Trophoblast cell (in vitro differentiated cells and primary cell): ENCODE results near the gene BUB1B.

Source experiments
- DNase-seq, 2 donors: peaks; one replicate each; pipeline ENCODE4 v3.0.0-alpha.2; 2016
- H2AFZ ChIP-seq: 2 replicates; pipeline ENCODE4 v1.6.1; 2013; ENCODE audit warnings: low read length, moderate library complexity, mild to moderate bottlenecking; ENCODE audit not compliant: insufficient read depth, poor library complexity
- H2AK5ac ChIP-seq: 2 replicates; pipeline ENCODE4 v1.6.1; 2013; ENCODE audit warnings: mild to moderate bottlenecking, low read length
- H2BK120ac ChIP-seq: 2 replicates; pipeline ENCODE4 v1.6.1; 2013; ENCODE audit warnings: low read length, mild to moderate bottlenecking, moderate library complexity; ENCODE audit not compliant: insufficient read depth, poor library complexity
- H2BK12ac ChIP-seq: 2 replicates; pipeline ENCODE4 v1.6.1; 2013; ENCODE audit warnings: mild to moderate bottlenecking, low read length, moderate library complexity
- H2BK5ac ChIP-seq: 2 replicates; pipeline ENCODE4 v1.6.1; 2013; ENCODE audit warnings: low read length, low read depth, moderate library complexity, mild to moderate bottlenecking; ENCODE audit not compliant: poor library complexity
- H3K14ac ChIP-seq: 2 replicates; pipeline ENCODE4 v1.6.1; 2013; ENCODE audit warnings: mild to moderate bottlenecking, low read length
- H3K18ac ChIP-seq: 2 replicates; pipeline ENCODE4 v1.6.1; 2013; ENCODE audit warnings: mild to moderate bottlenecking, low read length
- H3K23ac ChIP-seq: 2 replicates; pipeline ENCODE4 v1.6.1; 2013; ENCODE audit warnings: low read length
- H3K27ac ChIP-seq: 2 replicates; pipeline ENCODE4 v1.5.1; 2013; ENCODE audit warnings: low read depth, mild to moderate bottlenecking, inconsistent platforms, low read length, moderate library complexity
- H3K27me3 ChIP-seq: 2 replicates; pipeline ENCODE4 v1.6.1; 2013; ENCODE audit warnings: inconsistent platforms, mild to moderate bottlenecking, low read length, moderate library complexity; ENCODE audit not compliant: insufficient read depth
- H3K36me3 ChIP-seq, 2 experiments: 1 replicate in 1 of 2; 2 replicates in 1 of 2; pipeline ENCODE4 v1.6.1; 2013; ENCODE audit warnings: low read length in 2 of 2, mild to moderate bottlenecking in 2 of 2, moderate library complexity in 1 of 2; ENCODE audit not compliant: insufficient read depth in 2 of 2, control insufficient read depth in 1 of 2
- H3K4ac ChIP-seq: 2 replicates; pipeline ENCODE4 v1.6.1; 2013; ENCODE audit warnings: low read depth, mild to moderate bottlenecking, low read length, moderate library complexity
- H3K4me1 ChIP-seq, 2 experiments: 1 replicate in 1 of 2; 2 replicates in 1 of 2; pipeline ENCODE4 v1.6.1; 2013; ENCODE audit warnings: low read length in 2 of 2, mild to moderate bottlenecking in 2 of 2, moderate library complexity in 1 of 2; ENCODE audit not compliant: insufficient read depth in 2 of 2, control insufficient read depth in 1 of 2
- H3K4me2 ChIP-seq: 2 replicates; pipeline ENCODE4 v1.6.1; 2013; ENCODE audit warnings: inconsistent platforms, mild to moderate bottlenecking, low read length, moderate library complexity
- H3K4me3 ChIP-seq: 2 replicates; pipeline ENCODE4 v1.5.1; 2013; ENCODE audit warnings: mild to moderate bottlenecking, low read depth, low read length, inconsistent platforms
- H3K79me1 ChIP-seq: one replicate; pipeline ENCODE4 v1.6.1; 2013; ENCODE audit warnings: low read length
- H3K79me2 ChIP-seq: 2 replicates; pipeline ENCODE4 v1.6.1; 2013; ENCODE audit warnings: low read length, mild to moderate bottlenecking; ENCODE audit not compliant: control insufficient read depth, insufficient read depth, poor library complexity
- H3K9ac ChIP-seq: 2 replicates; pipeline ENCODE4 v1.6.1; 2013; ENCODE audit warnings: mild to moderate bottlenecking, low read length
- H3K9me3 ChIP-seq: 2 replicates; pipeline ENCODE4 v1.6.1; 2013; ENCODE audit warnings: low read depth, mild to moderate bottlenecking, control low read depth, inconsistent platforms, low read length; ENCODE audit not compliant: insufficient read depth
- H4K12ac ChIP-seq: 2 replicates; pipeline ENCODE4 v1.6.1; 2013; ENCODE audit warnings: low read depth, mild to moderate bottlenecking, low read length, moderate library complexity
- H4K8ac ChIP-seq: 2 replicates; pipeline ENCODE4 v1.6.1; 2013; ENCODE audit warnings: low read depth, mild to moderate bottlenecking, low read length, moderate library complexity
- H4K91ac ChIP-seq: one replicate; pipeline ENCODE4 v1.6.1; 2013; ENCODE audit warnings: low read depth, mild to moderate bottlenecking, low read length, moderate library complexity
- WGBS: extraction: QIAGEN DNeasy Blood & Tissue Kit; methylation state at CpG from one replicate; pipeline ENCODE4 v1.1.7; 2013; ENCODE audit warnings: missing lambda C conversion rate; ENCODE audit not compliant: insufficient read length, insufficient coverage; ENCODE audit errors: extremely low coverage; 5-methylcytosine and 5-hydroxymethylcytosine counted together

The BUB1B gene

DNA sequence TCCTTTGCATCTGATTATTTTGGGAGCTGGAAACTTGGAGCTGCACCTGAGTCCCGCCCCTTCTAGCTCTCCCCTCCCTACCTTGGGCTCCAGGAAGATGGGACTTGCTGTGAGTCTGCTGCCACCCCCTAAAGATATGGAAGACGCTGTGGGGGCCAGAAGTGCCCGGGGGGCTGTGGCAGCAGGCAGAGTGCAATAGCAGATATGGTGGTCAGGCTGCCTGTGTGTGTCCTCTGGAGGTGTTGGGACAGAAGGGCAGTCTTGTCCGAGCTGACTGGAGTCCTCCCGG lies 78.5 kb downstream of the BUB1B start:
- H3K79me1 ChIP-seq, result peaks cover 14% of the 10 kb centered on the region
- H3K4me3 ChIP-seq, result no peak overlapping the region
- H3K79me2 ChIP-seq, result no peaks in the 10 kb centered on the region
- H3K27ac ChIP-seq, result no peak overlapping the region
- no peak overlapping the region for H4K12ac ChIP-seq
- peaks cover 24 to 27% of the 10 kb centered on the region in 2 experiments for H3K4me1 ChIP-seq
- peak overlapping the region; percentile 52 for H3K18ac ChIP-seq
- H4K91ac ChIP-seq, result peak overlapping the region; percentile 67
- no peak overlapping the region for H2AFZ ChIP-seq
- H3K9me3 ChIP-seq, result peaks cover 2% of the 10 kb centered on the region
- peak overlapping the region; percentile 64 for H2BK12ac ChIP-seq
- no peak for DNase-seq
- peak overlapping the region; percentile 16 for H2AK5ac ChIP-seq
- peak overlapping the region; percentile 36 for H3K14ac ChIP-seq
- no peak overlapping the region for H2BK120ac ChIP-seq
- H4K8ac ChIP-seq, result peak overlapping the region; percentile 47
- peak overlapping the region; percentile 59 for H3K4me2 ChIP-seq
- no peak overlapping the region for H3K9ac ChIP-seq
- no peaks in the 10 kb centered on the region for H3K36me3 ChIP-seq
- no peaks in the 10 kb centered on the region for H3K27me3 ChIP-seq
- WGBS, result no CpG with 5 or more reads among the region's 5 CpGs
- H3K23ac ChIP-seq, result no peak overlapping the region
- no peak overlapping the region for H2BK5ac ChIP-seq
- H3K4ac ChIP-seq, result no peak overlapping the region

DNA sequence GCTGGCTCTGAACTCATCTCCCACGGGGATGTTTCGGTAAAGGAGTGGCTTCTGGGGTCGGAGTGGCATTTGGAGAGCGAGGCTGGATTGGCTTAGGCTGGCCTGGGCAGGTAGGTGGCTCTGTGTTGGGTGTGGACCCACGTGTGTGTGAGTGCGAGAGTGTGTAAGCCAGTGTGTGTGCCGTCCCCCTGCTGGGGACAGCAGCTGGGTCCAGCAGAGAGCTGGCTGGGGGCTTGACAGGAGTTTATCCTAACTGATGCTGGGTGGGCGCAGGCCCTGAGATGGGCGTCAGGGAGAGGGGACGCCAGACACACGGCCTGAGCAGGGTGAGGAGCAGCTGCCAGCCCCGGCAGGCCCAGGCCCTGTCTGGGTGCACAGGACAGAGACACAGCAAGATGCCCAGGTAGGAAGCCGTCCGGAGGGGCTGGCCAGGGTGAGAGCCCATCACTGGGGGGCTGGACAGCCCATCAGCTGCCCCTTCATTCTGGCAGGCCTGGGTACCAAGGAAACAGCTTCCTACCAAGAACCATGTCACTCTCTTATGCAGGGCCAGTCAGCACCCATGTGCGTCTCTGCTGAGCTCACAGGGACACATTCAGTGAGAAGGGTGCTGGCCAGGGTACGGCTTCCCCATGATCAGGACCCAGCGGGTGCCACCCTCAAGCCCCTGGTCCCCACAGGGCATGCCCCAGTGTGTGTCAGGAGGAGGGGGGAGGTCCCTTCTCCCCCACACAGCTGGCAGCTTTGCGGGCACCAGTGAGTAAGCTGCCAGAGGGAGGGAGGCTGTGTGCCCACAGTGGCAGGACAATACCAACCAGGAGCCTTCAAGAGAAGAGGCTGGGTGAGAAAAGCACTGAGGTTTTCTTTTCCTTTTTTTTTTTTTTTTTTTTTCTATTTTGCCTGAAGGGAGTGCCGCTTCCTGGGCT lies 79.1 kb downstream of the BUB1B start:
- Histone ChIP-seq H2BK5ac (no peak overlapping the region), H3K79me2 (peaks cover under 1% of the 10 kb centered on the region), H3K9me3 (peaks cover 2% of the 10 kb centered on the region), H3K36me3 (no peaks in the 10 kb centered on the region), H2BK12ac (peak overlapping the region; percentile 64), H4K91ac (peak overlapping the region; percentile 77), H2BK120ac (no peak overlapping the region), H3K23ac (no peak overlapping the region), H3K27me3 (no peaks in the 10 kb centered on the region), H2AK5ac (peak overlapping the region; percentile 16), H3K9ac (no peak overlapping the region), H2AFZ (no peak overlapping the region), H4K8ac (peak overlapping the region; percentile 47), H3K4me1 (peaks cover 28 to 31% of the 10 kb centered on the region in 2 experiments), H3K79me1 (peaks cover 17% of the 10 kb centered on the region), H3K4me2 (peak overlapping the region; percentile 59), H3K27ac (no peak overlapping the region), H3K4me3 (no peak overlapping the region), H3K18ac (peak overlapping the region; percentile 52), H3K14ac (peak overlapping the region; percentile 36), H3K4ac (no peak overlapping the region), H4K12ac (no peak overlapping the region)
- WGBS, result no CpG with 5 or more reads among the region's 19 CpGs
- DNase-seq, result no peak

DNA sequence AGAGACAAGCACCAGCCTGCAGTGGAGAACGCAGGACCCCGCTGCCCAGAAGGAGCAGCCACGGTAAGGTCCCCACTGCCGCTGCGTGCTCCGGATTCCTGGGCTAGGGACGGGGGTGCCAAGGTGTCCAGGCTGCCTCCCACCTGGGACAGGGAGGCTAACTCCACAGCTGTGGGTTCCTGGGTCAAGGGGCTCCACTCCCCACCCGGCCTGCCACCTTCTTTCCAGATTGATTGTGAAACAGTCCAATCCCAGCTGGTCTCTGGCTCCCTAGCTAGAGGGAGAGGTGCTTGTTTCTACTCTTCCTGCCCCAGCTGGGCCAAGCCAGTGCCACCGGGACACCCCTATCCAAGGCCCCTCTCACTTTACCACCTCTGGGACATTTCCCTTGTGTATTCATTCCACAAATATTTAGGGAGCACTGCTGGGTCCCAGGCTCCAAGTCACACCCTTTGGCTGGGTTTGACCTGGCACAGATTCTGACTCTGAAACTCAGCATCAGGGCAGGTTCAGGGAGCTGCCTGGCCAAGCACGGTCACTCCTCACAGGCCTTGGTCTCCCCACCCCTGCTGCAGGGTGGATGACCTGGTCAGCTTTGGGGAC lies 79.9 kb downstream of the BUB1B start:
- Histone ChIP-seq H4K91ac (peak overlapping the region; percentile 77), H3K4me2 (no peak overlapping the region), H3K9ac (no peak overlapping the region), H3K36me3 (no peaks in the 10 kb centered on the region), H3K4me1 (peaks cover 34 to 37% of the 10 kb centered on the region in 2 experiments), H2AK5ac (peak overlapping the region; percentile 76), H3K14ac (peak overlapping the region; percentile 83), H3K27ac (no peak overlapping the region), H3K79me2 (peaks cover 2% of the 10 kb centered on the region), H2BK5ac (peak overlapping the region; percentile 54), H3K23ac (no peak overlapping the region), H3K4ac (peak overlapping the region; percentile 15), H3K18ac (peak overlapping the region; percentile 87), H3K9me3 (peaks cover 2% of the 10 kb centered on the region), H2BK12ac (peak overlapping the region; percentile 60), H3K4me3 (no peak overlapping the region), H2AFZ (no peak overlapping the region), H4K8ac (peak overlapping the region; percentile 47), H3K27me3 (no peaks in the 10 kb centered on the region), H3K79me1 (peaks cover 22% of the 10 kb centered on the region), H2BK120ac (no peak overlapping the region), H4K12ac (no peak overlapping the region)
- no peak for DNase-seq
- no CpG with 5 or more reads among the region's 10 CpGs for WGBS

DNA sequence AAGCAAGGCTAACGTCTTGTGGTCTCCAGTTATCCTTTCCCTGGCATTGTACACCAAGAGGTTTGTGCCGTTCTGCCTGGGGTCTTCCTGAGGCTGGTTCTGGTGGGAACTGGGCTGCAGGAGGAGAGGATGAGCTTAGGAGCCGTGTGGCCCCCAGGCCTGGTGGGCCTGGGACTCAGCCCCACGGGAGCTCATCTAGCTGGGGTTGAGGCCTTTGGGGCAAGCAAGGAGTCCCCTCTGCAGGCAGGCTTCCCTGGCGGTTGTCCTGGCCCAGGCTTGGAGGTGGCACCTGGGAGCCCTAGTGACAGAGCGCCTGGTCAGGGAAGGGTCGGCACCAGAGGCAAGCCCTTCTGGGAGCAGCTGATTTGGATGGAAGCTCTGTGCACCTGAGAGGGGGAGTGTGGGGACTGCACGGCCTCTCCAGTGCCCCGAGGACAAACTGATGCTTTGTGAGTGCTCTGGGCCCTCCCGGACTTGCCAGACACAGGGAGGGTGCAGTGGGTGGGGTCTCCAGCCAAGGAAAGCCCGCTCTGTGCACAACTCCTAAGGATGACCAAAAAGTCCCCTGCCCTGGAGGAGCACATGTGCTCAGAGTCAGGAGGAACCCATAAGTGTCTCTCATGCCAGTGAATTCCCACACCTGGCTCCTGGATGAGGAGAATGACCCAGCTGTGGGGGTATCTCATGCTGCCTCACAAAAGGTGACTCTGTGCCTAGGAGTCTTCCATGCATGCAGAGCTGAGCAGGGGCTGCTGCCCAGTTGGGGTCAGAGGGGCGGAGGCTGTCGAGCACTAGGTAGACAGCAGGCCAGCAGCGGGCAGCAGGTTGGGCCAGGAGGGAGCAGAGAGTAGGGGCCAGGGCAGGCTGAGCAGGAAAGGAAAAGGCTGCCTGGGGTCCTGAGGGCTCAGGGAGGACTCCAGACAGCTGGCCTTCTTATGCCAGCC lies 80.7 kb downstream of the BUB1B start:
- no peaks in the 10 kb centered on the region for H3K27me3 ChIP-seq
- no peak overlapping the region for H4K12ac ChIP-seq
- no peak overlapping the region for H3K4me2 ChIP-seq
- no peak overlapping the region for H3K27ac ChIP-seq
- H2AK5ac ChIP-seq, result no peak overlapping the region
- peak overlapping the region; percentile 6 for H2BK12ac ChIP-seq
- H3K18ac ChIP-seq, result no peak overlapping the region
- no peak overlapping the region for H4K8ac ChIP-seq
- H2AFZ ChIP-seq, result no peak overlapping the region
- H3K14ac ChIP-seq, result peak overlapping the region; percentile 5
- H3K9ac ChIP-seq, result no peak overlapping the region
- H3K79me2 ChIP-seq, result peaks cover 3% of the 10 kb centered on the region
- peaks cover 41 to 45% of the 10 kb centered on the region in 2 experiments for H3K4me1 ChIP-seq
- no peaks in the 10 kb centered on the region for H3K36me3 ChIP-seq
- no peak overlapping the region for H2BK5ac ChIP-seq
- no peak overlapping the region for H2BK120ac ChIP-seq
- H3K9me3 ChIP-seq, result peaks cover 2% of the 10 kb centered on the region
- no peak overlapping the region for H3K4me3 ChIP-seq
- DNase-seq, result no peak
- no CpG with 5 or more reads among the region's 14 CpGs for WGBS
- no peak overlapping the region for H3K4ac ChIP-seq
- H3K23ac ChIP-seq, result no peak overlapping the region
- peak overlapping the region; percentile 77 for H4K91ac ChIP-seq
- peaks cover 23% of the 10 kb centered on the region for H3K79me1 ChIP-seq
